ENCODE data around the gene APLF.
"Not testable (repeated sequence)": the region's sequence is repeated elsewhere in the genome, so short reads cannot be mapped to it uniquely, and the experiment has no call there.

Gene APLF

DNA sequence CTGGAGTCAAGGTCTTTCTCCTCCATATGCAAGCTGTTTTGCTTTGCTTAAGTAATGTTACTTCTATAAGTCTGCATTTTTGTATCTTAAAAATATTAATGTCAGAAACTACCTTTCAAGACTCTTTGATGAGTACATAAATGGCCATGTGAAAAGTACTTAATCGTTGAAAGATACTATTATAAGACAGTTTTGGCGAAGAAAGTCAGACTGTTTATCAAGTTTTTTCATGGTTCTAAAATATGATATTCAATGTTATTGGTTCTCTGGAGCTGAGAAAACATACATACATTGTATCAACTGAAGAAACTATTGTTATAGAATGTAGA is 25.4 kb upstream of the APLF start:
- FAIRE-seq = no peak

DNA sequence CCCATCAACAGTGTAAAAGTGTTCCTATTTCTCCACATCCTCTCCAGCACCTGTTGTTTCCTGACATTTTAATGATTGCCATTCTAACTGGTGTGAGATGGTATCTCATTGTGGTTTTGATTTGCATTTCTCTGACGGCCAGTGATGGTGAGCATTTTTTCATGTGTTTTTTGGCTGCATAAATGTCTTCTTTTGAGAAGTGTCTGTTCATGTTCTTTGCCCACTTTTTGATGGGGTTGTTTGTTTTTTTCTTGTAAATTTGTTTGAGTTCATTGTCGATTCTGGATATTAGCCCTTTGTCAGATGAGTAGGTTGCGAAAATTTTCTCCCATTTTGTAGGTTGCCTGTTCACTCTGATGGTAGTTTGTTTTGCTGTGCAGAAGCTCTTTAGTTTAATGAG is 21.0 kb upstream of the APLF start:
- not testable (repeated sequence) for FAIRE-seq

DNA sequence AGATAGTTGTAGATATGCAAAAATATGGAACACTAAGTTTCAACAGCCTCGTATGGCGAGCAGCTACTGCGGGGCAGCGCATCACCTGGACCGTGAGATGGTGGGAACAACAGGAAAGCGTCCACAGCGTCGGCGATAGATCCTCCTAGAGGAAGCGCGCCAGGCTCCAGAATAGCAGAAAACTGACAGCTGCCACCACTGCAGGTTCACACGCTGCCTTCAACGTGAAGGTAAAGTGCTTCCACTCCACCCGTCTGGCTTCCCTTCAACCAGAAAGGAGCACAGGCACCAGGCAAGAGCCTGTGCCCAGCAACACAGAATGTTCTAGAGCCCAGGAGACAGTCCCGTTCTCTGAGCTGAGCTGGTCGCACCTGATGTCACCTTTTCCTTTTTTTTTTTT is 20.3 kb upstream of the APLF start:
- no peak for FAIRE-seq

DNA sequence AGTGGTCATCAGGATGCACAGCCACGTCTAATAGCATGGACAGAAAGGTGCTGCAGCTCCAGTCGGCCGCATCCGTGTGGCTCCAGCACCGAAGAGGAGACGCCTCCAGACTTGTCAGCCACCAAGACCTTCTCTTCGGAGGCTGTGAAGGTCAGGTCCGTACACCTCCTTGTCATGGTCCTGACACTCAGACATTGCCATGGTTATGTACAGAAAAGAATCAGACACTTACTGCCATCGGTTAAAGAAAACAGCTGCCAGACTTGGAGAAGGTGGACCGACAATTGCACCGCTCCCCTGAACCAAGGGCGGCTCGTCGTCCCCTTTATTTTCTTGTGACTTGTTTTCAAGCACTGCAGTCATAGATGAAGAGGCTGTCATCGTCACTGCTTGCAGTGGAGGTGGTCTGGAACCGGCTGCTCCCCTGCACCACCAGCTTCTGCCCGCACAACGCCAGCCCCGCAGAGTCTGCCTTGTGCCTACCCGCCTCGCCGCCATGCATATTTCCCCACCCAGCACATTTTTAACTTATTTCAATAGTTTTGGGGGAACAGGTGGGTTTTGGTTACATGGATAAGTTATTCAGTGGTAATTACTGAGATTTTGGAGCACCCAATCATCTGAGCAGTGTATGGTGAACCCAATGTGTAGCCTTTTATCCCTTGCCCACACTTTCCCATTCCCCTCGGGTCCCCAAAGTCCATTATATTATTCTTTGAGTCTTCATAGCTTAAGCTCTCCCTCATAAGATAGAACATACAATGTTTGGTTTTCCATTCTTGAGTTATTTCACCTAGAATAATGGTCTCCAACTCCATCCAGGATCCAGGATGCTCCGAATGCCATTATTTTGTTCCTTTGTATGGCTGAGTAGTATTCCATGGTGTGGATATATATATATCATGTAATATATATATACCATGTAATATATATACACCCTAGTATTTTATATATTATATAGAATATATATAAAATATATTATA is 18.4 kb upstream of the APLF start:
- FAIRE-seq = no peak

DNA sequence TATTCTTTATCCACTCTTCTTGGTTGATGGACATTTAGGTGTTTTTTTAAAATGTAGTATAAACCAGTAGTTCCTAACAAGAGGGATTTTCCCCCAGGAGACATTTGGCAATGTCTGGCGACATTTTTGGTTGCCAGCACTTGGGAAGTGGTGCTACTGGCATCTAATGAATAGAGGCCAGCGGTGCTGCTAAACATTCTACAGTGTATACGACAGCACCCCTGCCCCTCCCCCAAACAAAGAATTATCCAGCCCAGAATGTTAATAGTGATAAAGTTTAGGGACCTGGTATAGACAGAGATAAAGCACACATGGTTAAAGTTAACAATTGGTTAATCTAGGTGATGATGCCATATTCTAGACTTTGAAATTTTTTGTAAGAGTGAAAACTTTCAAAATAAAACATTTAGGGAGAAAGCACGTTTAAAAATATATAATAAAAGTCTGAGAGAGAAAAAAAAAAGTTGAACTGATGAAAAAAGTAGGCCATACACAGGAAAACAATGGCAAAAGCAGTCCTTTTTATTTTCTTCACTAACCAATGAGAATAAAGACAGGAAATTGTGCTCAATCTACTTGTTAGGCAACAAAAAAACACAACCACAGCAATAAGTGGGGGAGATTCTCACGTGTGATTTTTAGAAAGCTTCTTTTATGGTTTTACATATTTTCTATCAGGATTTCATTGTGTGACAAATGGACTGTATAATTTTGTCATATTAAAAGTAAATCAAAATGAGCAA is 15.1 kb upstream of the APLF start:
- FAIRE-seq = no peak

DNA sequence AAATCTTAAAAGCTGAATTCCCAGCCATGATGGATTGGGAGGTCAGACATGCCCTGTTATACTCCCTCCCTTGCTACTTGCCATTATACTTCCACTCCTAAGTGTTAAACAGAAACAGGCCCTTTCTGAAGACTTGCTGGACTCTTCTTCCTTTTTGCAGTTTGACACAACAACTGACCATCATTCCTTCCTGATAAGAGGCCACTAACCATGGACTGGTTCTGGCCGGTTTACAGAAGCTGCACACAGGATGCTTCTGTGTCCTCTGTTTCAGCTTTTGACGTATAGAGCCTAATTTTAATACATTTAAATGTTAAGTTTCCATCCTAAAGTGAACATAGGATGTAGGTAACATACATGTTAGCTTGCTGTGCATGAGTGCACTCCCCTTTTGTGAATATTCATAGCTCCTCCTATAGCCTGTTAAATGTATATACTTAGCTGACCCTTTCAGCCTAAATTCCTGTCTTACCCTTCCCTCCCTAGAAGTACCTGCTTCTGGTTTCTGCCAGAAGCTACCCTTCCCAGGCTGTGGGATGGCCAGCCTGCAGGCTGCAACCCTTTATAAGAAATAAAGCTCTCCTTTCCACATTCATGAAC is 13.5 kb upstream of the APLF start:
- FAIRE-seq = no peak

DNA sequence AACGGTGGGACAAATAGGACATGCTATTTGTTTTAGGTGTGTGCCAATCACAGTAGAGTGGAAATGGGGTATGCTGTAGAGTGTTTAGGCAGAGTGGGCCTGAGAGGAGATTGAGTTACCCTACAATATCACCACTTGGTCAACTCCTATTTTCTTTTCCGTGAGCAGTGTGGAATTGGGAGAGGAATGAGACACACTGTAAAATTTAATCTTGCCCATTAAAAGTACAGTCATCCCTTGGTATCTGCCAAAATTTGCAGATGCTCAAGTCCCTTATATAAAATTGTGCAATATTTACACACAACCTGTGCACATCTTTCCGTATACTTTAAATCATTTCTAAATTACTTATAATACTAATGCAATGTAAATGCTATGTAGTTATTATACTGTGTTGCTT is 12.7 kb upstream of the APLF start:
- no peak for FAIRE-seq

DNA sequence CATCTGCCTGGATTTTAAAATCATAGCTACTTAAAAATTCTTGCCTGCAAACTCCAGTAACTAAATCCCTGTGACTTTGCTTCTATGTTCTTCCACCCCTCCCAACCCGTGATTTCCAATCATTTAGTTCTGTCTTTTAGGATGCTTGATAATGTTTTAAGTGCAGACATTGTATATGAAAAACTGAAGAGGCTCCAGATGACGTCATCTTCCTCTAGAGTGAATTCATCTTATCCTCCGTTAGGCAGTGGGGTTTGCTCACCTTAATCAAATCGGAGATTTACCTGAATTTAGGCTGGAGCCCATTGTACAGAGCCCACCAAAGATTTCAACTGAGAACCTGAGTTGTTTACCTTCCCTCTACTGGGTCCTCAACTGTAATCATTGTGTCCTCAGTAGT is 11.2 kb upstream of the APLF start:
- FAIRE-seq = no peak

DNA sequence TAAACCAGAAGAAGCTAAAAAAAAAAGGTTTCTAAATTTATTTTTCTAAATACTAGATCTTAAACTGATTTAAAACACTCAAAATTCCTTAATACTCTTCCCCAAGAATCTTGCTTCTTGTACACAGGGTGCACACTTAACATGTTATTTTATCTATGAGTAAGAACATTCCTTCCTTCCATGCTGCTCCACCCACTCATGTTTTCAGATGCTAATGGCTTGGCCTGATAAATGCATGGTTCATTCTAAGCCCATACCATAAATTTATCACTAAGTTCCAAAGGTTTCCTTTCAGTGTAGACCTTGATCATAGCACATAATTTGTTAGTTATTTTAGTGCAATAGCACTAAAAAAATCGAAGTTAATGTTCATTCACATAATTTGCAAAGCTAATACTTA is 8.4 kb upstream of the APLF start:
- FAIRE-seq = no peak

DNA sequence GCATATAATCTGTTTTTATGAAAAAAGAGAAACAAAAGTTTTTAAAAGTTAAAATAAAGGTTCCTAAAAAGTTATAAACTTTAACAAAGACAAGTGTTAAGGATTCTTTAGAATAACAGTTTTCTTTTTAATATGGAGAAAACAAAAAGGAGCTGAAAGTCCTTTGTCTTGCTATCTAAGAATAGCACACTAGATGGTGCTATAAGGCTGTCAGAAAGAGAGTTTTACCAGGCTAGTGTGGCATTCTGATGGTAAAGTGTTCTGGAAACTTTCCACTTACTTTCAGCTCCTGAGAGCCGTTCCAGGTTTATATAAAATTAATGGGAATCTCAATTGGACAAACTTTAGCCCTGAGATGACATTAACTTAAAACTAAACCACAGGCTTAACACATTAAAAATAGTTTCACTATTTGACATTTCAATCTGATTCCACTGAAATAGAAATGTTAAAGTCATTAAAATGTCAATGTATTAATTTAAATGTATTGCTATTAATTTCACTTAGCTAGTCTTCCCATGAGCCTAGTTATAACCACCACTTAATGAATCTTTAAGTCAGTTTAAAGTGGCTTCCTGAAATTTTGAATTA is 4.0 kb upstream of the APLF start:
- peak; percentile 99 for FAIRE-seq

DNA sequence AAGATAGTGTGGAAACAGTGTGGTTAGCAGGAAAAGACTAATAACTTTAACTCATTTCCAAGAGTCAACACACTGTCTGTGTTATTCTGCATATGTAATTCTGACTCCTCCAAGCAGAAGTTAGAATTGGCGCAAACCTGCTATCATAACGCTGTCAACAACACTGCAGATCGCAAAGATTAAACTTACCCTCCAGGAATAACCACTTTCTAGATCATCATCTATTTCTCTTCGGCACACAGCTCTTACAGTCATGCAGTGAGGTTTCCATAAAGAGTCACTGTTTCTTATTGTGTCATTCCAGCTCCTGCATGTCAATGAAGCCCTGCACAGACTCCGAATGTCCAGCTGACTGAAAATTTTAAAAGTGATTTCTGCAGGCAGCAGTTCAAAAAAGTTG is 2.7 kb upstream of the APLF start:
- FAIRE-seq = no peak

DNA sequence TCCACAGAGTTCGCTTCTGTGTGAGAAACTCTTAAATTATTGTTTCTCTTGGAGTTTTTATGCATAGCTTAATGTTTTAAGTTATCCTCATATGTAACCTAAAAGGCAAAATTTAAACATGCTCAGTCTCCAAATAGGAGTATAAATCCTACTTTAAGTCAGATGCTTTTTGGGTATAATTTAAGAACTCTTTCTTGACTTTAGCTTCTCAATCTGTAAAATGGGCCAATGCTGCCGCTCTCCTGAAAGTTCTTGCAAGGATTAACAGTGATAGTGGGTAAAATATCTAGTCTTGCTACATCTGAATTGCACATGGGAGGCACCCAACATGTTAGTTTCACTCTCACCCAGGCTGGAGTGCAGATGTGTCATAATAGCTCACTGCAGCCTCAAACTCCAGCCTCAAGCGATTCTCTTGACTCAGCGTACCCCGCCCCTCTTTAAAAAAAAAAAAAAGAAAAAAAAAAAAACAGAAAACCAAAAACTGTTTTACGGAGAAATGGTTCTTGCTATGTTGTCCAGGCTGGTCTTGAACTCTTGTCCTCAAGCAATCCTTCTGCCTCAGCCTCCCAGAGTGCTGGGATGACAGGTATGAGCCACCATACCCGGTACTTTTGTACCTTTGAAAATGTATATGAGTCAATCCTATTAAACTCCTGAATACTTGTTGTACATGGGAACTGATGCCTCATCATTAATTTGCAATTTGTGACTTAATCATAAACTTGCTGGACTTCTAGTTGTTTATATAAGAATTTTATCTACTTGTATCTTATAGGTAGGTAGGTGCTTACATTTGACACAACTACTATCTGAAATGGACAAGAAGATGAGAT is 2.1 kb upstream of the APLF start:
- FAIRE-seq = no peak

DNA sequence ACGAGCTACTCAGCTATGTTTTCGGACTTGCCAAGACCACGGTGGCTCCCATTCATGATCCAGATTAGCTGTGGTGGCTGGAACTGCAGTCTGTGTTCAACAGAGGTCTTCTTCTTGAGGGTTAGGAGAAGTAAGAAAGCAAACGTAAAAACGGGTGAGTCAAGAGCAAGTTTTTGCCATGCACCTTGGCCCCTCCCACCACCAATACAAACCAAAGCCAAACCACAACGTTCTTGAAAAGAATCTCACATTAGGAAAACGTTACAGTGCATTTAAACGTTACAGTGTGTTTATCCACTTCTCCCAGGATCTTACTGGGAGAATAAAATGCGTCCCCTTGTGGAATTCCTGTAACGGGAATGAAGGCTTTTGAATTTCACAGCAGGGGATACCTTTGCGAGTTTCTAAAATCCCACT is 1.0 kb upstream of the APLF start:
- no peak for FAIRE-seq

DNA sequence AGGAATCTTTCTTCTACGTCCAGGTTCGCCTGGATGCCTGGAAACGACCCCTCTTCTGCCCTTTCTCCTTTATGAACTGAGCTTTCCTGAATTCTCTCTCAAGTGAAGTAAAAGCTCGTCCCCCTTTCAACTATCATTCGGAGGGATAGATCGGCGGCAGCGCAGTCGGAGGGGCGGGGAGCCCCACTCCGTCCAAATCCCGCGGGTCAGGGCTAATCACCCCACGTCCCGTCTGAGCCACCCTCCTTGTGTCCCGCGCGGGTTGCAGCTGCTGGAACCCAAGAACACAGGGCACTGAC is 658 bp upstream of the APLF start:
- FAIRE-seq = no peak

DNA sequence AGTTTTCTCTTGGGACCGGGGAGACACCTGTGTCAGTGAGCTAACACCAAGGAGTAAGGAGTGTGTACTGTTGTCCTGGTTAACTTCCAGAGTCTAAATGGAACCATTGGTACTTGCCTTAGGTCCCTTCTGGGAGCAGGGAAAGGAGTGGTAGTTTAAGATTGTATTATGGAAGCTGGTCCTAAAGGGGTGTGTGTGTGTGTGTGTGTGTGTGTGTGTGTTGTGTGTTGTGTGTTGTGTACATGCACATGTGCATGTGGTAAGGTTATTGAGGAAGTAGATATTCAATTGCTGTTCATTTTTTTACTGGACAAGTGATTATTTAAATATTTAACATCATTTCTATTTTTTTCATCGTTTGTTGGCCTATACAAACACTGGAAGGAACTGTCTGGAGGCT is 1.4 kb downstream of the APLF start:
- FAIRE-seq = no peak

DNA sequence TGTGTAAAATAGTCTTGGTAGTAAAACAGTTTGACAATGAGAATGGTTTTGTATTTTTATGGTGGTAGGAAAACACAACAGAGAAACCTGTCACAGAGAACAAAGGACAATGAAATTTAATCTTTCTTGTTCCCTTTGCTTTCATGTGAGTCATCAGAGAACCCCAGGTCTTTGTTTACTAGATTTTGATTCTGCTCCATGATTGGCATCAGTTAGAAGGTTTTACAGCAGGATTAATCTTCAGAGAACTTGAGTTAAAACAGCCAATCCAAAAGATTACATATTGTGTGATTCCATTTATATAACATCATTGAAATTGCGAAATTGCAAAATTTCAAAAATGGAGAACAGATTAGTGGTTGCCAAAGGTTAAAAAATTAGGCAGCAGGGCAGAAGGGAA is 2.5 kb downstream of the APLF start:
- FAIRE-seq = no peak

DNA sequence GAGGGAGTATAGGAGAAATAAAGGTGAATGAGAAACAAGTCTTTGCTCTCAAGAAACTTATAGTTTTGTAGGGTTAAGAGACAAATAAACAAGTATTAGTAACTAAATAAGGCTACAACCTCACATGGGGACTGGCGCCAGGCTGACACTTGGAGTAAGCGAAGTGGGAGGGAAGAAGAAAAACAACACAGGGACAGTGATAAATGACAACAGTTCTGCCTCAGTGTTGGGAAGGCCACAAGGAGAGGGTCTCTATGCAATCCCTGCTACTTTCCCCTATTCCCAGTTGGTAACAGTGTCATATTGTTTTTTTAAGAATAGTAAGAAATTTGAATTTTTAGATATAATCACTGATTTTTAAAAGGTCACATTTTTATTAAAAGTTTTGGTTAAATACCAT is 4.0 kb downstream of the APLF start:
- no peak for FAIRE-seq

DNA sequence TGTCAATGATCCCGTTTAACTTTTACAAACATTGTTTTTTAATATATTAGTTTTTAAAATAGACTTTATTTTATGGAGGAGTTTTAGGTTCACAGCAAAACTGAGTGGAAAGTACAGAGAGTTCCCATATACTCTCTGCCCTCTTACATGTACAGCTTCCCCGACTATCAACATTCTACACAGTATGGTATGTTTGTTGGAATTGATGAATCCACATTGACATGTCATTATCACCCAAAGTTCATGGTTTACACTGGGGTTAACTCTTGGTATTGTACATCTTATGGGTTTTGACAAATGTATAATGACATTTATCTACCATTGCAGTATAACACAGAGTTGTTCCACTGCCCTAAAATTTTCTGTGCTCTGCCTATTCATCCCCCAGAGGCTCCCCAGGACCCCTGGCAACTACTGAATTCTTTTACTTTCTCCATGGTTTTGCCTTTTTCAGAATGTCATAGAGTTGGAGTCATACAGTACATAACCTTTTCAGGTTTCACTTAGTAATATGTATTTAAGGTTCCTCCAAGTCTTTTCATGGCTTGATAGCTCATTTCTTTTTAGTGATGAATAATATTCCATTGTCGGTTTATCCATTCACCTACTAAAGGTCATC is 5.5 kb downstream of the APLF start:
- FAIRE-seq = no peak

DNA sequence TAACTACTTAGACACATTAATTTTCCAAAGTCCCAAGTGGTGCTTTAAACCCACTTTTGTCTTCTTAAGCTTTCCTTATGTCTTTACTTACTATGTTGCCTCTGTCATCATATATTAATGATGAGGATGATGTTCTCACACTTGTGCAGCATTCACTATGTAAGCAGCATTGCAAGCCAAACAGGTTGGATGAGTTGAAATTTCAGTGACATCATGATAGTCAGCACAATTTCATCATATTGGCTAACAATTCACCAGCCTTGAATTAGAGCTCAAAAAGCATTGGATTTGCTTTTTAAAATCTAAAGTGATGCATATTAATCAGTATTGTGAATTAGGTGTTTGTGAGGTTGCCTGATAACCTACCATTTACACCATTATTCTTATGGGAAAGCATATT is 7.7 kb downstream of the APLF start:
- no peak for FAIRE-seq

DNA sequence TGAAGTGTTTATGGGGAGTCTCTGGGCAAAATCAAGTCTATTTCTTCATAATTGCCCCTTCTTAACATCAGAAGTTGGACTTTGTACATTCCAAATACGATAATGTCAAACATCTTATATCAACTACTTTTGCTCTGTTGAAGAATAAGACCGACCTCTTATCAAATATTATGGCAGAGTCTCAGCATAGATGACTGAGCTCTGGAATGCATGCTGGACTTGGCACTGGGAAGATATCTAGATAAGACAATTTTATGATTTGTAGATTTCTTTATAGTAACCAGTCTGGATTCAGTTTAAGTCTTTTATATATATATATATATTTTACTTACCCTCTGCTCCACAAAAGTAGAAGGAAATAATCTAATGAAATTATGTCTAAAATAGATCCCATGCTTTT is 8.2 kb downstream of the APLF start:
- FAIRE-seq = no peak

DNA sequence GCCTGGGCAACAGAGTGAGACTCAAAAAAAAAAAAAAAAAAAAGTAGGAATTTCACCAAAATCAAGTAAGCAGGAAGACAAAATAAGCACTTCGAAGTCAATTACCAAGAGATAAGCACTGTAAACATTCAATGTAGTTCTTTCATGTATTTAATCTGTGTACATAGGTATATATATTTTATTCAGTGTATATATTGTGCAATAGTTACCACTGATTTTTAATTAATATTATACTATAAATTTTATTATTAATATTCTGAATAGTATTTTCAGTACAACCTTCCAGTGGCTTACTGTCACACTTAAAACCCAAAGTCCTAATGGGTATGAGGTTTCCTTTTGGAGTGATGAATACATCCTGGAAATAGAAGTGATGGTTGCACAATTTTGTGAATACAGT is 9.1 kb downstream of the APLF start:
- no peak for FAIRE-seq

DNA sequence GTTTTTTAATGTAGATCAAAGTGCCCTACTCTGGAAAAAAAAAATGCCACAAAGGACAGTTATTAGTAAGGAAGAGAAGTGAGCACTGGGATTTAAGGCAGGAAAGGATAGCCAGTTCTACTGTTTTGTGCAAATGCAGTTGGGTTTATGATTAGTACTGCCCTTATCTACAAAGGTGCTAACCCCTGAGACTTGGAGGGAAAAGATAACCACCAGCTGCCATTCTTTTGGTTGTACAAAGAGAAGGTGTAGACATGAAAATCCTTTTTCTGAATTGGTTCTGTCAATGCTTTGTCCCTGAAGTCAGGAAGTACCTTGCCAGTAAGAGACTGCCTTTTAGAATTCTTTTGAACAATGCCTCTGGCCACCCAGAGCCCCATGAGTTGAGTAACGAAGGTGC is 11.3 kb downstream of the APLF start:
- FAIRE-seq = no peak

Data from islet of Langerhans (tissue), 1 donor.